H9 (cell line): Measurements from ENCODE around the gene AKAP1. TPM values are rescaled to one million over a fixed set of nuclear protein-coding genes. Genes with fewer than 3 reads are reported as not detected.

Experiments
- DNase-seq: peaks from one replicate; pipeline ENCODE4 v3.0.0-alpha.2; 2017
- H2AFZ ChIP-seq: one replicate; pipeline ENCODE4 v1.6.1; 2013; ENCODE audit warnings: mild to moderate bottlenecking, low read length, control low read depth, moderate library complexity
- H2AK5ac ChIP-seq: 2 replicates; pipeline ENCODE4 v1.6.1; 2013; ENCODE audit warnings: low read length, control low read depth, mixed read lengths; ENCODE audit not compliant: insufficient read length
- H2BK120ac ChIP-seq: one replicate; pipeline ENCODE4 v1.6.1; 2013; ENCODE audit warnings: low read depth, mild to moderate bottlenecking, low read length, control low read depth, inconsistent platforms; ENCODE audit not compliant: poor library complexity, severe bottlenecking
- H2BK12ac ChIP-seq: 2 replicates; pipeline ENCODE4 v1.6.1; 2013; ENCODE audit warnings: low read length, control low read depth, mixed read lengths, low read depth; ENCODE audit not compliant: insufficient read length
- H2BK15ac ChIP-seq: 2 replicates; pipeline ENCODE4 v1.6.1; 2013; ENCODE audit warnings: low read depth, low read length, control low read depth
- H2BK20ac ChIP-seq: one replicate; pipeline ENCODE4 v1.6.1; 2013; ENCODE audit warnings: low read depth, mild to moderate bottlenecking, low read length, control low read depth, inconsistent platforms; ENCODE audit not compliant: poor library complexity, severe bottlenecking
- H2BK5ac ChIP-seq: 2 replicates; pipeline ENCODE4 v1.6.1; 2013; ENCODE audit warnings: low read length, control low read depth, mixed read lengths; ENCODE audit not compliant: insufficient read length
- H3K14ac ChIP-seq: 2 replicates; pipeline ENCODE4 v1.6.1; 2013; ENCODE audit warnings: low read length, control low read depth; ENCODE audit not compliant: insufficient read depth
- H3K18ac ChIP-seq: 2 replicates; pipeline ENCODE4 v1.6.1; 2013; ENCODE audit warnings: low read depth, mild to moderate bottlenecking, mixed read lengths, low read length, control low read depth; ENCODE audit not compliant: insufficient read length
- H3K23ac ChIP-seq: 2 replicates; pipeline ENCODE4 v1.6.1; 2013; ENCODE audit warnings: low read length, control low read depth, mixed read lengths, low read depth; ENCODE audit not compliant: insufficient read length
- H3K23me2 ChIP-seq: 2 replicates; pipeline ENCODE4 v1.6.1; 2013; ENCODE audit warnings: low read depth, mild to moderate bottlenecking, mixed read lengths, low read length, control low read depth; ENCODE audit not compliant: insufficient read length, poor library complexity, severe bottlenecking
- H3K27ac ChIP-seq: 2 replicates; pipeline ENCODE4 v1.5.1; 2013; ENCODE audit warnings: low read length, control low read depth, mixed read lengths, low read depth; ENCODE audit not compliant: insufficient read length
- H3K27me3 ChIP-seq: 2 replicates; pipeline ENCODE4 v1.6.1; 2013; ENCODE audit warnings: low read length, control low read depth, inconsistent platforms; ENCODE audit not compliant: insufficient read depth
- H3K4ac ChIP-seq: 2 replicates; pipeline ENCODE4 v1.6.1; 2013; ENCODE audit warnings: low read depth, mild to moderate bottlenecking, control low read depth, inconsistent platforms, low read length, moderate library complexity
- H3K4me1 ChIP-seq: 2 replicates; pipeline ENCODE4 v1.6.1; 2013; ENCODE audit warnings: low read length, control low read depth, inconsistent platforms; ENCODE audit not compliant: insufficient read depth
- H3K4me2 ChIP-seq: 2 replicates; pipeline ENCODE4 v1.6.1; 2013; ENCODE audit warnings: low read length, control low read depth, mixed read lengths; ENCODE audit not compliant: insufficient read length, insufficient read depth
- H3K56ac ChIP-seq: 2 replicates; pipeline ENCODE4 v1.6.1; 2013; ENCODE audit warnings: low read depth, mild to moderate bottlenecking, mixed read lengths, low read length, control low read depth; ENCODE audit not compliant: insufficient read length
- H3K79me1 ChIP-seq: 2 replicates; pipeline ENCODE4 v1.6.1; 2013; ENCODE audit warnings: low read depth, mild to moderate bottlenecking, moderate library complexity, low read length, control low read depth, inconsistent platforms; ENCODE audit not compliant: insufficient read depth, poor library complexity, severe bottlenecking
- H3K79me2 ChIP-seq: 2 replicates; pipeline ENCODE4 v1.6.1; 2013; ENCODE audit warnings: low read length, control low read depth, inconsistent platforms; ENCODE audit not compliant: insufficient read depth
- H3K9ac ChIP-seq: 2 replicates; pipeline ENCODE4 v1.6.1; 2013; ENCODE audit warnings: low read length, control low read depth, mixed read lengths; ENCODE audit not compliant: insufficient read length; ENCODE audit errors: extremely low read depth
- H3K9me3 ChIP-seq: one replicate; pipeline ENCODE4 v1.6.1; 2013; ENCODE audit warnings: low read depth, low read length, inconsistent platforms; ENCODE audit not compliant: control insufficient read depth
- H3T11ph ChIP-seq: one replicate; pipeline ENCODE4 v1.6.1; 2013; ENCODE audit warnings: mild to moderate bottlenecking, low read length, control low read depth, inconsistent platforms
- H4K20me1 ChIP-seq: one replicate; pipeline ENCODE4 v1.6.1; 2013; ENCODE audit not compliant: control insufficient read depth, insufficient read length, insufficient read depth
- H4K5ac ChIP-seq: 2 replicates; pipeline ENCODE4 v1.6.1; 2013; ENCODE audit warnings: low read depth, mild to moderate bottlenecking, mixed read lengths, low read length, control low read depth; ENCODE audit not compliant: insufficient read length
- H4K8ac ChIP-seq: replicated peaks from 2 replicates; pipeline ENCODE4 v1.6.1; 2013; ENCODE audit warnings: low read length, control low read depth, mixed read lengths, low read depth; ENCODE audit not compliant: insufficient read length
- H4K91ac ChIP-seq: 2 replicates; pipeline ENCODE4 v1.6.1; 2013; ENCODE audit warnings: low read depth, mild to moderate bottlenecking, moderate library complexity, mixed read lengths, low read length, control low read depth; ENCODE audit not compliant: insufficient read length
- H3K27ac Mint-ChIP-seq, 3 experiments: 2 replicates in 2 of 3; 3 replicates in 1 of 3; pipeline ENCODE4 v1.8.0; 2020 to 2021; ENCODE audit warnings: mixed read lengths in 3 of 3, mild to moderate bottlenecking in 1 of 3, moderate library complexity in 1 of 3
- H3K27me3 Mint-ChIP-seq: 2 replicates; pipeline ENCODE4 v1.8.0; 2021; ENCODE audit warnings: low read depth, mild to moderate bottlenecking, moderate library complexity, mixed read lengths
- H3K36me3 Mint-ChIP-seq, 3 experiments: 2 replicates in 2 of 3; 3 replicates in 1 of 3; pipeline ENCODE4 v1.8.0; 2020 to 2021; ENCODE audit warnings: low read depth in 3 of 3, mixed read lengths in 3 of 3; ENCODE audit not compliant: insufficient read depth in 1 of 3
- H3K4me1 Mint-ChIP-seq, 2 experiments: 2 replicates each; pipeline ENCODE4 v1.8.0; 2020; ENCODE audit warnings: mixed read lengths in 2 of 2
- H3K4me3 Mint-ChIP-seq, 2 experiments: 2 replicates in 1 of 2; 3 replicates in 1 of 2; pipeline ENCODE4 v1.8.0; 2020 to 2021; ENCODE audit warnings: mild to moderate bottlenecking in 2 of 2, mixed read lengths in 2 of 2, moderate library complexity in 1 of 2
- H3K9me3 Mint-ChIP-seq, 2 experiments: 2 replicates in 1 of 2; 3 replicates in 1 of 2; pipeline ENCODE4 v1.8.0; 2020; ENCODE audit warnings: mild to moderate bottlenecking in 2 of 2, mixed read lengths in 2 of 2, moderate library complexity in 1 of 2
- WGBS: extraction: QIAGEN DNeasy Blood & Tissue Kit; methylation state at CpG from one replicate; pipeline ENCODE4 v1.1.7; 2013; ENCODE audit warnings: missing lambda C conversion rate, low lambda C conversion rate, mixed read lengths; ENCODE audit not compliant: insufficient read length; ENCODE audit errors: extremely low coverage; 5-methylcytosine and 5-hydroxymethylcytosine counted together
- total RNA-seq: library from RNA; stranded (reverse); gene quantifications from 2 replicates; pipeline ENCODE4 v1.2.1, GENCODE V29; 2021
- TF ChIP-seq, protein P1 (sequence below): fragments of 200-600 bp; sonication (generic); conservative IDR thresholded peaks from 3 replicates; pipeline ENCODE4 v1.8.0; 2021; ENCODE audit warnings: antibody characterized with exemption, mild to moderate bottlenecking

Gene AKAP1
- total RNA-seq, 1 experiment from 2014 or later: 61.2 TPM

DNA sequence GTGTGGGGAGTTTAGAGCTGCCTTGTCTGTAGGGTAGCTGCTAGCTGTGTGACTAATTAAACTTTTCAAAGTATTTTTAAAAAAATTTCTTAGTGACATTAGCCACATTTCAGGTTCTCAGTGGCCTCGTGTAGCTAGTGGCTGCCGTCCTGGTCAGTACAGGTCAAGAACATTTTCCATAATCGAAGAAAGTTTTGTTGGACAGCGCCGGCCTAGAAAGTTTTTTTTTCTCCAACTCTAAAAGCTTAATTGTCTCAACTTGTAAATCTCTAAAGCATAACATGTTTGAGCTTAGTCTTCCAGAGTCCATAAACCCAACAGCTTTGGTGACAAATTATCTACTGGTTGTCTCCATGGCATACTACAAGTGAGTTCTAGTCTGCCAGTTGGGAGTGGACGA lies 4.3 kb downstream of the AKAP1 start:
- peaks cover 10% of the 10 kb centered on the region for H3K23me2 ChIP-seq
- H3K4me1 ChIP-seq: peaks cover 26% of the 10 kb centered on the region
- H2BK120ac ChIP-seq: no peak overlapping the region
- H3K27me3 ChIP-seq: no peaks in the 10 kb centered on the region
- no CpG with 5 or more reads among the region's 6 CpGs for whole genome bisulfite sequencing
- Mint-ChIP-seq H3K36me3 (no peaks in the 10 kb centered on the region; a peak in 1 of 7 replicates), H3K4me3 (no peak overlapping the region), H3K27ac (no peak overlapping the region), H3K4me1 (peaks cover 72 to 74% of the 10 kb centered on the region in 2 experiments), H3K27me3 (peaks cover 1% of the 10 kb centered on the region; the same call in 1 of the 2 replicates), H3K9me3 (no peaks in the 10 kb centered on the region)
- peaks cover 9% of the 10 kb centered on the region for H3K79me1 ChIP-seq
- no peak overlapping the region for H3K23ac ChIP-seq
- no peaks in the 10 kb centered on the region for H3K9me3 ChIP-seq
- H3T11ph ChIP-seq: no peak overlapping the region
- H4K91ac ChIP-seq: no peak overlapping the region
- H2AK5ac ChIP-seq: no peak overlapping the region
- no peak overlapping the region for H2BK20ac ChIP-seq
- H2AFZ ChIP-seq: no peak overlapping the region
- no peak overlapping the region for H3K18ac ChIP-seq
- no peak for DNase-seq
- H3K4ac ChIP-seq: no peak overlapping the region
- peaks cover 4% of the 10 kb centered on the region for H4K20me1 ChIP-seq
- no peak overlapping the region for H3K27ac ChIP-seq
- peaks cover 52% of the 10 kb centered on the region; the same call in 1 of the 2 replicates for H3K79me2 ChIP-seq
- no peak overlapping the region for H3K9ac ChIP-seq
- no peak overlapping the region for H4K5ac ChIP-seq
- H4K8ac ChIP-seq: no peak overlapping the region
- H2BK5ac ChIP-seq: no peak overlapping the region
- H3K56ac ChIP-seq: no peak overlapping the region
- TF ChIP-seq, protein P1, sequence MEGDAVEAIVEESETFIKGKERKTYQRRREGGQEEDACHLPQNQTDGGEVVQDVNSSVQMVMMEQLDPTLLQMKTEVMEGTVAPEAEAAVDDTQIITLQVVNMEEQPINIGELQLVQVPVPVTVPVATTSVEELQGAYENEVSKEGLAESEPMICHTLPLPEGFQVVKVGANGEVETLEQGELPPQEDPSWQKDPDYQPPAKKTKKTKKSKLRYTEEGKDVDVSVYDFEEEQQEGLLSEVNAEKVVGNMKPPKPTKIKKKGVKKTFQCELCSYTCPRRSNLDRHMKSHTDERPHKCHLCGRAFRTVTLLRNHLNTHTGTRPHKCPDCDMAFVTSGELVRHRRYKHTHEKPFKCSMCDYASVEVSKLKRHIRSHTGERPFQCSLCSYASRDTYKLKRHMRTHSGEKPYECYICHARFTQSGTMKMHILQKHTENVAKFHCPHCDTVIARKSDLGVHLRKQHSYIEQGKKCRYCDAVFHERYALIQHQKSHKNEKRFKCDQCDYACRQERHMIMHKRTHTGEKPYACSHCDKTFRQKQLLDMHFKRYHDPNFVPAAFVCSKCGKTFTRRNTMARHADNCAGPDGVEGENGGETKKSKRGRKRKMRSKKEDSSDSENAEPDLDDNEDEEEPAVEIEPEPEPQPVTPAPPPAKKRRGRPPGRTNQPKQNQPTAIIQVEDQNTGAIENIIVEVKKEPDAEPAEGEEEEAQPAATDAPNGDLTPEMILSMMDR: no peak
- H3K14ac ChIP-seq: no peak overlapping the region
- no peak overlapping the region for H2BK12ac ChIP-seq
- no peak overlapping the region for H3K4me2 ChIP-seq
- no peak overlapping the region for H2BK15ac ChIP-seq
